ENCODE measurements around the gene KCNC1. TPM values are rescaled to one million over a fixed set of nuclear protein-coding genes. Genes with fewer than 3 reads are reported as not detected.

KCNC1 gene
- total and polyA plus RNA-seq, 9 of the 15 experiments (the other 6 are each of a cell fraction or from before 2014, with no cell fraction given), result 0.05 to 0.08 TPM; not detected in 7

DNA sequence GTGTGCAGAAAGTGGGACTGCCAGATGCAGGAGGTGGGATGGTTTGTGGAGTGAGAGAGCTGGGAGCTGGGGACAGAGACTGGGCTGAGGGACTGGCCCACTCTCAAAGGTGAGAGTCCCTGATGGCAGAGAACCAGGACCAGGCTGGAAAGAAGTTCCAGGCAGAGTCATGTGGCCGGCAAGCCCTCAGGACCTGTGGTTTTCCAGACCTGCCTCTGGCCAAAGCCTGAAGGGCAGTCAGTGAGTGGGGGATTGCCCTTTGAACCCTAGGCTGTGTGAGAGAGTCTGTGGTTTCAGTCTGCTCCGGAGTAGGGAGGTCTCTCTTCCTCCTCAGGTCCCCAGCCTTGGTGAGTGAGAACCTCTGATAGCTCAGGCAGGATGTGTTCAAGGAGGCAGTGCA, 17.0 kb downstream of the KCNC1 start:
- Histone ChIP-seq H3K4me3 (no peak overlapping the region), H3K4me1 (replicated peaks in 1 of 2; ENCODE audit: control insufficient read depth in 2 of 2, insufficient read depth in 2 of 2, low read length in 2 of 2) (no peaks in the 10 kb centered on the region), H2AFZ (ENCODE audit: low read depth, low read length) (no peak overlapping the region), H4K20me1 (replicated peaks; ENCODE audit: control insufficient read depth, insufficient read depth, low read length) (no peaks in the 10 kb centered on the region), H3K9ac (ENCODE audit: insufficient read depth in 1 of 2, low read depth in 2 of 2, low read length in 2 of 2) (no peak overlapping the region), H3K9me1 (ENCODE audit: control insufficient read depth, insufficient read depth, low read length) (no peaks in the 10 kb centered on the region), H3K9me3 (replicated peaks; ENCODE audit: control insufficient read depth, insufficient read depth, low read depth, low read length) (no peaks in the 10 kb centered on the region), H3K36me3 (ENCODE audit: control insufficient read depth, insufficient read depth, low read length) (no peaks in the 10 kb centered on the region), H3K27me3 (ENCODE audit: control insufficient read depth in 2 of 2, insufficient read depth in 2 of 2, low read length in 2 of 2) (peaks cover 2 to 50% of the 10 kb centered on the region in 2 experiments; a peak in 3 of 5 replicates), H3K27ac (ENCODE audit: extremely low read depth, low read depth, low read length) (no peak overlapping the region), H3K79me2 (ENCODE audit: control insufficient read depth, insufficient read depth, low read length) (no peaks in the 10 kb centered on the region), H3K4me2 (ENCODE audit: insufficient read depth, low read length) (no peak overlapping the region)
- ChIA-PET POLR2A (no interaction called here), CTCF (ENCODE audit: low intra/inter-chr PET ratio) (no interaction called here)
- DNase-seq (ENCODE audit: extremely low read depth in 1 of 4, low spot score in 3 of 4), result no peak
- FAIRE-seq, result no peak
- in situ Hi-C loops (cut with MboI), result no loop called here
- 0% methylated on average over 2 of the region's 2 CpGs for WGBS (ENCODE audit: insufficient coverage, low coverage, missing lambda C conversion rate)
- intact Hi-C loops (cut with micrococcal nuclease), result no loop called here
- no peak for ATAC-seq
- BruUV-seq (replicated peaks), result no TSS peak
- no peak for TF ChIP-seq GABPB1 (CRISPR knock-in tag; IDR thresholded peaks at IDR 0.05)

DNA sequence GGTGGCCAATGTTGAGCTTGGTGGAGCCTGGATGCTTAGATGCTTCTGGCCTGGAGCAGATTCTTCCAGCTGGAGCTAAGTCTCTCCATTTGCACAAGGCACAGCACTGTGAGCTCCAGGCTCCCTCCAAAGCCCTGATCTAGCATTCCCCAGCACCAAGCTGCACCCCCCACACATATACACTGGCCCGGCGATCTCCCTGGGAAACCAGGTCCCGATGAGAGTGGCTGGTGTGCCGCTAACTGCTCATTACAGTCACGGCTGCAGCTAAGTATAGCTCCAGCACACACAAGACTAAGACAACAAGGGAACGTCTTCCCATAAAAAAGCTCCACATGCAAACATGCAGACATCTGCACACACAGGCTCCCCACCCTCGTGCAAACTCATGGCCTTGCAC, 17.6 kb downstream of the KCNC1 start:
- intact Hi-C loops (cut with micrococcal nuclease) (no loop called here), in situ Hi-C loops (cut with MboI) (no loop called here)
- Histone ChIP-seq H3K4me3 (no peak overlapping the region), H3K9me1 (ENCODE audit: control insufficient read depth, insufficient read depth, low read length) (no peaks in the 10 kb centered on the region), H3K79me2 (ENCODE audit: control insufficient read depth, insufficient read depth, low read length) (no peaks in the 10 kb centered on the region), H3K9me3 (replicated peaks; ENCODE audit: control insufficient read depth, insufficient read depth, low read depth, low read length) (no peaks in the 10 kb centered on the region), H3K4me2 (ENCODE audit: insufficient read depth, low read length) (no peak overlapping the region), H4K20me1 (replicated peaks; ENCODE audit: control insufficient read depth, insufficient read depth, low read length) (no peaks in the 10 kb centered on the region), H3K9ac (ENCODE audit: insufficient read depth in 1 of 2, low read depth in 2 of 2, low read length in 2 of 2) (no peak overlapping the region), H3K4me1 (replicated peaks in 1 of 2; ENCODE audit: control insufficient read depth in 2 of 2, insufficient read depth in 2 of 2, low read length in 2 of 2) (no peaks in the 10 kb centered on the region), H3K36me3 (ENCODE audit: control insufficient read depth, insufficient read depth, low read length) (no peaks in the 10 kb centered on the region), H3K27ac (ENCODE audit: extremely low read depth, low read depth, low read length) (no peak overlapping the region), H2AFZ (ENCODE audit: low read depth, low read length) (no peak overlapping the region), H3K27me3 (ENCODE audit: control insufficient read depth in 2 of 2, insufficient read depth in 2 of 2, low read length in 2 of 2) (peaks cover 2 to 45% of the 10 kb centered on the region in 2 experiments; a peak in 3 of 5 replicates)
- ChIA-PET POLR2A (no interaction called here), CTCF (ENCODE audit: low intra/inter-chr PET ratio) (no interaction called here)
- ATAC-seq, result no peak
- FAIRE-seq, result no peak
- WGBS (ENCODE audit: insufficient coverage, low coverage, missing lambda C conversion rate), result 2% methylated on average over 7 of the region's 7 CpGs
- DNase-seq (ENCODE audit: extremely low read depth in 1 of 4, low spot score in 3 of 4), result no peak
- no TSS peak for BruUV-seq (replicated peaks)
- TF ChIP-seq, protein P1, sequence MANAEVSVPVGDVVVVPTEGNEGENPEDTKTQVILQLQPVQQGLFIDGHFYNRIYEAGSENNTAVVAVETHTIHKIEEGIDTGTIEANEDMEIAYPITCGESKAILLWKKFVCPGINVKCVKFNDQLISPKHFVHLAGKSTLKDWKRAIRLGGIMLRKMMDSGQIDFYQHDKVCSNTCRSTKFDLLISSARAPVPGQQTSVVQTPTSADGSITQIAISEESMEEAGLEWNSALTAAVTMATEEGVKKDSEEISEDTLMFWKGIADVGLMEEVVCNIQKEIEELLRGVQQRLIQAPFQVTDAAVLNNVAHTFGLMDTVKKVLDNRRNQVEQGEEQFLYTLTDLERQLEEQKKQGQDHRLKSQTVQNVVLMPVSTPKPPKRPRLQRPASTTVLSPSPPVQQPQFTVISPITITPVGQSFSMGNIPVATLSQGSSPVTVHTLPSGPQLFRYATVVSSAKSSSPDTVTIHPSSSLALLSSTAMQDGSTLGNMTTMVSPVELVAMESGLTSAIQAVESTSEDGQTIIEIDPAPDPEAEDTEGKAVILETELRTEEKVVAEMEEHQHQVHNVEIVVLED (CRISPR knock-in tag; IDR thresholded peaks at IDR 0.05), result no peak
- TF ChIP-seq MTA3 (IDR thresholded peaks at IDR 0.05; ENCODE audit: borderline replicate concordance) (no peak), ESRRB (CRISPR knock-in tag; IDR thresholded peaks at IDR 0.05; ENCODE audit: borderline replicate concordance) (no peak), HDAC8 (tag; IDR thresholded peaks at IDR 0.05) (no peak), ZBTB7A (IDR thresholded peaks at IDR 0.05; ENCODE audit: borderline replicate concordance, control insufficient read depth, low read depth, low read length) (no peak), SP1 (CRISPR knock-in tag; IDR thresholded peaks at IDR 0.05) (no peak), RBBP5 (IDR thresholded peaks at IDR 0.05; ENCODE audit: borderline replicate concordance, insufficient read depth, low read length, poor library complexity, severe bottlenecking) (no peak), TEAD1 (CRISPR knock-in tag; IDR thresholded peaks at IDR 0.05) (no peak), ZNF280B (CRISPR knock-in tag; IDR thresholded peaks at IDR 0.05) (no peak), POU5F1 (IDR thresholded peaks at IDR 0.05; ENCODE audit: borderline replicate concordance, low read depth, low read length, partially characterized antibody) (no peak)
- TF ChIP-seq, protein P2, sequence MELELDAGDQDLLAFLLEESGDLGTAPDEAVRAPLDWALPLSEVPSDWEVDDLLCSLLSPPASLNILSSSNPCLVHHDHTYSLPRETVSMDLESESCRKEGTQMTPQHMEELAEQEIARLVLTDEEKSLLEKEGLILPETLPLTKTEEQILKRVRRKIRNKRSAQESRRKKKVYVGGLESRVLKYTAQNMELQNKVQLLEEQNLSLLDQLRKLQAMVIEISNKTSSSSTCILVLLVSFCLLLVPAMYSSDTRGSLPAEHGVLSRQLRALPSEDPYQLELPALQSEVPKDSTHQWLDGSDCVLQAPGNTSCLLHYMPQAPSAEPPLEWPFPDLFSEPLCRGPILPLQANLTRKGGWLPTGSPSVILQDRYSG (tag; conservative IDR thresholded peaks at IDR 0.05; ENCODE audit: low read depth), result no peak

All from K562 (cell line).